ENCODE data around the gene MAN1A1. TPM values are rescaled to one million over a fixed set of nuclear protein-coding genes. Genes with fewer than 3 reads are reported as not detected.
"Not testable (repeated sequence)": the region's sequence is repeated elsewhere in the genome, so short reads cannot be mapped to it uniquely, and the experiment has no call there.

The MAN1A1 gene
- polyA plus RNA-seq, 3 donors, result 11.0 to 20.4 (median 16.1) TPM

DNA sequence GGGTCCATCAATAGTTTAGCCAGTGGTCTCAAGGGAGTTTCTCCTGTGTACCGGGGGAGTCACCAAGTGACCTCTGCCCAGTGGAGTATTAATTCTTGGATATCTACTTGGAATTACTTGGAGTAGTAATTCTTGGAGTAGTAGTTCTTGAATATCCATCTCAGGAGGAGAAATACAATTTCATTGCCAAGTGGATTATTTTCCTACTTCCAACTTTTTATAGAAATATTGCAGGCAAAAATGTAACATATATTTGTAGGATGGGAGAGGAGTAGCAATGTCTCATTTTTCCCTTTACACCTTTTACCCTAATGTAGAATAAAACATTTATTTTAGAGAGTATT lies 179.5 kb downstream of the MAN1A1 start:
- TF ChIP-seq, protein P1, sequence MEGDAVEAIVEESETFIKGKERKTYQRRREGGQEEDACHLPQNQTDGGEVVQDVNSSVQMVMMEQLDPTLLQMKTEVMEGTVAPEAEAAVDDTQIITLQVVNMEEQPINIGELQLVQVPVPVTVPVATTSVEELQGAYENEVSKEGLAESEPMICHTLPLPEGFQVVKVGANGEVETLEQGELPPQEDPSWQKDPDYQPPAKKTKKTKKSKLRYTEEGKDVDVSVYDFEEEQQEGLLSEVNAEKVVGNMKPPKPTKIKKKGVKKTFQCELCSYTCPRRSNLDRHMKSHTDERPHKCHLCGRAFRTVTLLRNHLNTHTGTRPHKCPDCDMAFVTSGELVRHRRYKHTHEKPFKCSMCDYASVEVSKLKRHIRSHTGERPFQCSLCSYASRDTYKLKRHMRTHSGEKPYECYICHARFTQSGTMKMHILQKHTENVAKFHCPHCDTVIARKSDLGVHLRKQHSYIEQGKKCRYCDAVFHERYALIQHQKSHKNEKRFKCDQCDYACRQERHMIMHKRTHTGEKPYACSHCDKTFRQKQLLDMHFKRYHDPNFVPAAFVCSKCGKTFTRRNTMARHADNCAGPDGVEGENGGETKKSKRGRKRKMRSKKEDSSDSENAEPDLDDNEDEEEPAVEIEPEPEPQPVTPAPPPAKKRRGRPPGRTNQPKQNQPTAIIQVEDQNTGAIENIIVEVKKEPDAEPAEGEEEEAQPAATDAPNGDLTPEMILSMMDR (IDR thresholded peaks at IDR 0.05), result no peak
- Histone ChIP-seq H3K9ac (ENCODE audit: insufficient read depth, low read length, poor library complexity, severe bottlenecking) (no peak overlapping the region), H3K27ac (ENCODE audit: low read depth in 1 of 2, low read length in 2 of 2) (no peak overlapping the region), H2AFZ (ENCODE audit: insufficient read depth, low read depth, low read length, poor library complexity, severe bottlenecking) (no peak overlapping the region), H3K36me3 (replicated peaks in 1 of 2; ENCODE audit: control insufficient read depth in 1 of 2, insufficient read depth in 2 of 2, low read length in 2 of 2) (no peaks in the 10 kb centered on the region), H3K4me1 (ENCODE audit: control insufficient read depth in 1 of 2, insufficient read depth in 2 of 2, low read length in 2 of 2) (no peaks in the 10 kb centered on the region), H4K20me1 (ENCODE audit: insufficient read depth, low read length) (no peaks in the 10 kb centered on the region), H3K4me3 (replicated peaks in 1 of 3; ENCODE audit: low read depth in 2 of 3, low read length in 3 of 3) (no peak overlapping the region), H3K9me3 (replicated peaks in 1 of 2; ENCODE audit: control insufficient read depth in 1 of 2, insufficient read depth in 1 of 2, low read length in 2 of 2) (no peaks in the 10 kb centered on the region), H3K79me2 (ENCODE audit: insufficient read depth, low read length) (no peaks in the 10 kb centered on the region), H3K27me3 (ENCODE audit: control insufficient read depth in 2 of 2, insufficient read depth in 2 of 2, low read length in 2 of 2) (no peaks in the 10 kb centered on the region), H3K4me2 (replicated peaks; ENCODE audit: extremely low read depth, low read length, poor library complexity, severe bottlenecking) (no peak overlapping the region)
- Mint-ChIP-seq H3K4me3 (no peak overlapping the region), H3K27me3 (ENCODE audit: low read depth in 3 of 3) (peaks cover 0 to 1% (median 1%) of the 10 kb centered on the region in 3 donors), H3K4me1 (no peaks in the 10 kb centered on the region), H3K36me3 (no peaks in the 10 kb centered on the region), H3K9me3 (no peaks in the 10 kb centered on the region), H3K27ac (no peak overlapping the region)
- DNase-seq, result no peak
- intact Hi-C loops (cut with micrococcal nuclease), result no loop called here
- WGBS (ENCODE audit: insufficient coverage), result 100% methylated on average over 1 of the region's 1 CpG

DNA sequence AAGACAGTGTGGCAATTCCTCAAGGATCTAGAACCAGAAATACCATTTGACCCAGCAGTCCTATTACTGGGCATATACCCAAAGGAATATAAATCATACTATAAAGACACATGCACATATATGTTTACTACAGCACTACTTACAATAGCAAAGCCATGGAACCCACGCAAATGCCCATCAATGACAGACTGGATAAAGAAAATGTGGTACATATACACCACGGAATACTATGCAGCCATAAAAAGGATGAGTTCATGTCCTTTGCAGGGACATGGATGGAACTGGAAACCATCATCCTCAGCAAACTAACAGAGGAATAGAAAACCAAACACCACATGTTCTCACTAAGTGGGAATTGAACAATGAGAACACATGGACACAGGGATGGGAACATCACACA lies 180.2 kb downstream of the MAN1A1 start:
- H3K27ac Mint-ChIP-seq; H3K4me1 Mint-ChIP-seq; DNase-seq; H3K27ac ChIP-seq (ENCODE audit: low read depth in 1 of 2, low read length in 2 of 2); H4K20me1 ChIP-seq (ENCODE audit: insufficient read depth, low read length); H3K36me3 ChIP-seq (replicated peaks in 1 of 2; ENCODE audit: control insufficient read depth in 1 of 2, insufficient read depth in 2 of 2, low read length in 2 of 2); H3K27me3 ChIP-seq (ENCODE audit: control insufficient read depth in 2 of 2, insufficient read depth in 2 of 2, low read length in 2 of 2); intact Hi-C loops (cut with micrococcal nuclease); H3K4me2 ChIP-seq (replicated peaks; ENCODE audit: extremely low read depth, low read length, poor library complexity, severe bottlenecking); H3K9ac ChIP-seq (ENCODE audit: insufficient read depth, low read length, poor library complexity, severe bottlenecking); H3K4me3 ChIP-seq (replicated peaks in 1 of 3; ENCODE audit: low read depth in 2 of 3, low read length in 3 of 3); H3K4me1 ChIP-seq (ENCODE audit: control insufficient read depth in 1 of 2, insufficient read depth in 2 of 2, low read length in 2 of 2); H3K9me3 Mint-ChIP-seq; H3K4me3 Mint-ChIP-seq; H3K27me3 Mint-ChIP-seq (ENCODE audit: low read depth in 3 of 3); H2AFZ ChIP-seq (ENCODE audit: insufficient read depth, low read depth, low read length, poor library complexity, severe bottlenecking); H3K9me3 ChIP-seq (replicated peaks in 1 of 2; ENCODE audit: control insufficient read depth in 1 of 2, insufficient read depth in 1 of 2, low read length in 2 of 2); H3K36me3 Mint-ChIP-seq; H3K79me2 ChIP-seq (ENCODE audit: insufficient read depth, low read length): not testable (repeated sequence)
- WGBS (ENCODE audit: insufficient coverage), result 100% methylated on average over 2 of the region's 2 CpGs

All from CD14-positive monocyte (primary cell).